DND-41 (cell line): ENCODE data around the gene PBLD.
"Not testable (repeated sequence)": the region's sequence is repeated elsewhere in the genome, so short reads cannot be mapped to it uniquely, and the experiment has no call there.

ENCODE experiments used
- ATAC-seq: fragments of 200-7000 bp; cut with Tn5 transposase; 3 replicates; pipeline ENCODE4 v1.9.1; 2021; ENCODE audit warnings: low read depth; ENCODE audit not compliant: insufficient read depth
- DNase-seq: peaks from one replicate; pipeline ENCODE4 v3.0.0-alpha.2; 2020
- H2AFZ ChIP-seq: 2 replicates; pipeline ENCODE4 v1.6.0; 2012; ENCODE audit warnings: low read depth, low read length
- H3K27ac ChIP-seq: 2 replicates; pipeline ENCODE4 v1.5.1; 2012; ENCODE audit warnings: low read length, inconsistent platforms
- H3K27me3 ChIP-seq: fragments of 200-600 bp; sonication (generic); 2 replicates; pipeline ENCODE4 v1.6.0; 2012; ENCODE audit warnings: low read length, mild to moderate bottlenecking, inconsistent platforms; ENCODE audit not compliant: insufficient read depth, poor library complexity
- H3K36me3 ChIP-seq: 2 replicates; pipeline ENCODE4 v1.5.1; 2012; ENCODE audit warnings: low read length, inconsistent platforms; ENCODE audit not compliant: insufficient read depth
- H3K4me1 ChIP-seq: 2 replicates; pipeline ENCODE4 v1.5.1; 2012; ENCODE audit warnings: mild to moderate bottlenecking, low read length; ENCODE audit not compliant: insufficient read depth
- H3K4me2 ChIP-seq: 2 replicates; pipeline ENCODE4 v1.6.0; 2012; ENCODE audit warnings: mild to moderate bottlenecking, moderate library complexity, low read length, inconsistent platforms; ENCODE audit not compliant: insufficient read depth
- H3K4me3 ChIP-seq, 2 experiments: fragments of 200-600 bp in 1 of 2; shearing (Covaris generic) in 1 of 2; 2 replicates each; pipeline ENCODE4 v1.5.1; 2012 to 2016; ENCODE audit warnings: inconsistent platforms in 2 of 2, low read length in 2 of 2, mild to moderate bottlenecking in 2 of 2, low read depth in 1 of 2, moderate library complexity in 1 of 2
- H3K79me2 ChIP-seq: 2 replicates; pipeline ENCODE4 v1.6.0; 2012; ENCODE audit warnings: low read length, inconsistent platforms; ENCODE audit not compliant: insufficient read depth
- H3K9ac ChIP-seq: 2 replicates; pipeline ENCODE4 v1.6.0; 2012; ENCODE audit warnings: low read depth, mild to moderate bottlenecking, inconsistent platforms, low read length, moderate library complexity
- H3K9me3 ChIP-seq: 2 replicates; pipeline ENCODE4 v1.5.1; 2012; ENCODE audit warnings: low read length, moderate library complexity, mild to moderate bottlenecking, inconsistent platforms; ENCODE audit not compliant: insufficient read depth, severe bottlenecking
- H4K20me1 ChIP-seq: 2 replicates; pipeline ENCODE4 v1.6.0; 2012; ENCODE audit warnings: low read length; ENCODE audit not compliant: insufficient read depth
- EZH2 ChIP-seq: IDR thresholded peaks from 3 replicates; pipeline ENCODE4 v1.6.1; 2012; ENCODE audit warnings: borderline replicate concordance, low read depth, mild to moderate bottlenecking, moderate library complexity, low read length, inconsistent platforms; ENCODE audit not compliant: severe bottlenecking
- TF ChIP-seq, protein P1 (sequence below): IDR thresholded peaks from 2 replicates; pipeline ENCODE4 v1.5.1; 2012; ENCODE audit warnings: borderline replicate concordance, low read length, moderate library complexity, mild to moderate bottlenecking; ENCODE audit not compliant: poor library complexity, severe bottlenecking; ENCODE audit errors: extremely low read depth

Gene PBLD

DNA sequence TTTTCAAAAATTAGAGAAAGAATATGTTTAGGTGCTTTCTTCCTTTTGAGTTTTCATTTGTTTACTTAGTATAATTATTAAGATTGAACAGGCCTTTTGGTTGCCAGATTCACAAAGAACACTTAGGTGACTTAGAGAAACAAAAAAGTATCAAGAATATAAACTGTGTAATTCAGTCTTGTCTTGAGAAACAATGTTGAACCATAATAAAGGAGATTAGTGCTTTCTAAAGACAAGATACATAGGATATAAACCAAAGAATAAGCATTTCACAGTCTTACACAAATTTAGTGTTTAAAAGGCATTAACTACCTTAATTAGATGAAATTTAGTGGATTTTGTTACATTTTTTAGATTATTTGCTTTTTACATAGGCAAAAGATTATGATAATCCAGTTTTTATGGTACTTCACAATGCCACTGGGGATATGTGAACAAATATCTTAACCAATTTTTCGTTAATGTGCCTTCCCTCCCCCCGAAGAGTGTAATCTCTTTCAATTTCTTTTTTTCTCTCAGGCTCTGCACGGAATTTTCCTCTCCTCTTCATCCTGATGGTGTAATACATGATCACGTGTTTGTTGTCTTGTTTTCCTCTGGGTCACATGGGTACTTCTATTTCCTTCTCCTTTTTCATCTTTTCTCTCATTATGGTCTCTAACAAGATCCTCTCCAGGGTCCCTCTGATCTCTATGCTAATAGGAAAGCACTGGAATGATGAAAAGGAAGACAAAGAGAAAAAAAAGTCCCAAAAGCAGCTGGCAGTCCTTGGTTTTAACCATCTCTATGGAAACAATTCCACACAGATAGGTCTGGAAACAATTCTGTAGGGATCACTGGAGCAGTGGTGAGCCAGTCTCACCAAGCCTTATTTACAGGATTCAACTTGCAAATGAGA lies 4.6 kb downstream of the PBLD start:
- peak overlapping the region; percentile 33 for H3K9ac ChIP-seq
- no peaks in the 10 kb centered on the region for H3K9me3 ChIP-seq
- H2AFZ ChIP-seq: peak overlapping the region; percentile 28
- peaks cover 24% of the 10 kb centered on the region for H3K4me1 ChIP-seq
- H4K20me1 ChIP-seq: peaks cover 2% of the 10 kb centered on the region; the same call in 1 of the 2 replicates
- H3K4me2 ChIP-seq: peak overlapping the region; percentile 50
- DNase-seq (no peak), ATAC-seq (no peak)
- H3K79me2 ChIP-seq: peaks cover 29% of the 10 kb centered on the region
- TF ChIP-seq EZH2: no peak
- TF ChIP-seq, protein P1, sequence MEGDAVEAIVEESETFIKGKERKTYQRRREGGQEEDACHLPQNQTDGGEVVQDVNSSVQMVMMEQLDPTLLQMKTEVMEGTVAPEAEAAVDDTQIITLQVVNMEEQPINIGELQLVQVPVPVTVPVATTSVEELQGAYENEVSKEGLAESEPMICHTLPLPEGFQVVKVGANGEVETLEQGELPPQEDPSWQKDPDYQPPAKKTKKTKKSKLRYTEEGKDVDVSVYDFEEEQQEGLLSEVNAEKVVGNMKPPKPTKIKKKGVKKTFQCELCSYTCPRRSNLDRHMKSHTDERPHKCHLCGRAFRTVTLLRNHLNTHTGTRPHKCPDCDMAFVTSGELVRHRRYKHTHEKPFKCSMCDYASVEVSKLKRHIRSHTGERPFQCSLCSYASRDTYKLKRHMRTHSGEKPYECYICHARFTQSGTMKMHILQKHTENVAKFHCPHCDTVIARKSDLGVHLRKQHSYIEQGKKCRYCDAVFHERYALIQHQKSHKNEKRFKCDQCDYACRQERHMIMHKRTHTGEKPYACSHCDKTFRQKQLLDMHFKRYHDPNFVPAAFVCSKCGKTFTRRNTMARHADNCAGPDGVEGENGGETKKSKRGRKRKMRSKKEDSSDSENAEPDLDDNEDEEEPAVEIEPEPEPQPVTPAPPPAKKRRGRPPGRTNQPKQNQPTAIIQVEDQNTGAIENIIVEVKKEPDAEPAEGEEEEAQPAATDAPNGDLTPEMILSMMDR: no peak
- peaks cover 3% of the 10 kb centered on the region; the same call in 1 of the 2 replicates for H3K36me3 ChIP-seq
- H3K4me3 ChIP-seq: no peak overlapping the region
- no peaks in the 10 kb centered on the region for H3K27me3 ChIP-seq
- H3K27ac ChIP-seq: peak overlapping the region; percentile 50

DNA sequence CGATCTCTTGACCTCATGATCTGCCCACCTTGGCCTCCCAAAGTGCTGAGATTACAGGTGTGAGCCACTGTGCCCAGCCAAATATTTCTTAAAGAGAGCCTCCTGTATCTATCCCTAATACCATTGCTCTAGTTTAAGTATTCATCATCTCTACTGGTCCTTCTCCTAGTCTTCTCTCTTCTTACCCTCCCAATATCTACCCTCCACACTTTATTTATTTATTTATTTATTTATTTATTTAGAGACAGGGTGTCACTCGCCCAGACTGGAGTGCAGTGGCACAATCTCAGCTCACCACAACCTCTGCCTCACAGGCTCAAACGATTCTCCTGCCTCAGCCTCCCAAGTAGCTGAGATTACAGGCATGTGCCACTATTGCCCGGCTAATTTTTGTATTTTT lies 8.3 kb downstream of the PBLD start:
- not testable (repeated sequence) for H3K36me3 ChIP-seq, ATAC-seq, H3K4me3 ChIP-seq, H3K9me3 ChIP-seq, H3K79me2 ChIP-seq, DNase-seq, H3K4me2 ChIP-seq, H4K20me1 ChIP-seq, H3K27me3 ChIP-seq, H3K9ac ChIP-seq, H2AFZ ChIP-seq, H3K27ac ChIP-seq, H3K4me1 ChIP-seq

DNA sequence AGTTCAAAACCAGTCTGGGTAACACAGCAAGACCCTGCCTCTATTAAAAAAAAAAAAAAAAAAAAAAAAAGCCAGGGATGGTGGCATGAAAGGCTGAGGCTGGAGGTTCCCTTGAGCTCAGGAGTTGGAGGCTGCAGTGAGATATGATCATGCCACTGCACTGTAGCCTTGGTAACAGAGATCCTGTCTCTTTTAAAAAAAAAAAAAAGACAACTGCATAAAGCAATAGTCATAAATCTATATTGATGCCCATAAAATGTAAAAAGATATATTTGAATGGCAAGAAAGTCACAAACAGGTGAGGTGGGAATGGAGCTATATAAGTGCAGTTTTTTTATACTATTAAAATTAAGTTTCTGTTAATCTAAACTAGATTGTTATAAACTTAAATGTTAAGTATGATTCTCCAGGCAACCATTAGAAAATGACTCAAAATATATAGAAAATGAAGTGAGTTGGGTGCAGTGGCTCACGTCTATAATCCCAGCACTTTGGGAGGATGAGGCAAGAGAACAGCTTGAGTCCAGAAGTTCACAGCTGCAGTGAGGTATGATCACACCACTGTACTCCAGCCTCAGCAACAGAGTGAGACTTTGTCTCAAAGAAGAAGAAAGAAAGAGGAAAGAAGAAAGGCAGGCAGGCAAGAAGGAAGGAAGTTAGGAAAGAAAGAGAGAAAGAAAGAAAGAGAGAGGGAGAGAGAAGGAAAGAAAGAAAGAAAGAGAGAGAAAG lies 14.2 kb downstream of the PBLD start:
- peaks cover 10% of the 10 kb centered on the region for H3K9me3 ChIP-seq
- no peak for DNase-seq
- no peaks in the 10 kb centered on the region for H3K27me3 ChIP-seq

More for the DNA sequence above, 14.2 kb downstream of the PBLD start:
- ATAC-seq: no peak
- Histone ChIP-seq H2AFZ (no peak overlapping the region; the same call in 1 of the 2 replicates), H3K79me2 (no peaks in the 10 kb centered on the region), H3K27ac (no peak overlapping the region), H3K4me1 (peaks cover 16% of the 10 kb centered on the region), H3K9ac (no peak overlapping the region), H3K4me2 (no peak overlapping the region), H3K36me3 (no peaks in the 10 kb centered on the region), H3K4me3 (no peak overlapping the region), H4K20me1 (no peaks in the 10 kb centered on the region)
- no peak for TF ChIP-seq EZH2
- TF ChIP-seq, protein P1: no peak
